GM18499 (cell line): Measurements from ENCODE around the gene PPP6R3.
"Not testable (repeated sequence)": the region's sequence is repeated elsewhere in the genome, so short reads cannot be mapped to it uniquely, and the experiment has no call there.

Experiments used
- ATAC-seq: cut with Tn5 transposase; IDR thresholded peaks from one replicate; pipeline ENCODE4 v1.9.1; 2021; ENCODE audit warnings: moderate number of reproducible peaks; ENCODE audit not compliant: insufficient read depth, unreplicated experiment

Gene PPP6R3

GRCh38 chr11:68523033-68523432 is 62.5 kb downstream of the PPP6R3 start:
- ATAC-seq: no peak

DNA sequence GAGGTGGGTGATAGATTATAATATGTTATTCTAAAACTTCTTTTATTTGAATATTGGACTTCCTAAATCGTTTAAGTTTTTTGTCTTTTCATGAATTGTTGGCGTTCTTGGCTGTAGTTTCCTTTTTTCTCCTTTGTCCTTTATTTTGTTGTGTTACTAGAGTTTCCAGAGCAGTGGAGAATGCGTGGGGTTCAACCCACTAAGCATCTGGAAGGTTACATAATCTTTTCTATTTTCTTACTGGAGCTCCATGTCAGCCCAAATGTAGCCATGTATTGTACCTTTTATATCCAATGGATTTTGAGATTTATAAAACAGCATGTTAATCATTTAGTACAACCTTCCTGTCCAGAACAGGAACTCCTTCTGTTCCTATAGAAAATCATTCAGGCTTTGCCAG is 63.2 kb downstream of the PPP6R3 start:
- ATAC-seq: no peak

GRCh38 chr11:68524213-68524612 is 63.7 kb downstream of the PPP6R3 start:
- no peak for ATAC-seq

DNA sequence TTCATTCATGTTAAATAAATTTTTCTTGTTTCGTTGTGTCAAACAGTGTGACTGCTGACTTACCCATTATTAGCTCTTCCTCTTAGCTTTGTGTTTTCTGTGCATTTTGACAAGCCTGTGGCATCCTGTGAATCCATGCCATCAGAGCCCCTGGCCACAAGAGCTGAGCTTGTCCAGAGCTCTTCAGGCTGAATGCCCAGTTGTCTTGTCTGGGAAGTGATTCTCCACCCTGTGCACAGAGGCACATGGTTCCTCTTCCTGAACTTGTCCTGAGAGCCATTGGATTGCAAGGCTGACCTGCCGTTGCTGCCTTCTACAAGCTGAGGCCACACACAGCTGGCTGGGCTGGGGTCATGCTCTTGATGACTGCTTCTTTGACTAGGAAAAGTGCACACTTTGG is 64.1 kb downstream of the PPP6R3 start:
- no peak for ATAC-seq

GRCh38 chr11:68525336-68525735 is 64.8 kb downstream of the PPP6R3 start:
- ATAC-seq: no peak

- ATAC-seq: no peak
These were observed 65.4 kb downstream of the PPP6R3 start for GRCh38 chr11:68525930-68526329.

DNA sequence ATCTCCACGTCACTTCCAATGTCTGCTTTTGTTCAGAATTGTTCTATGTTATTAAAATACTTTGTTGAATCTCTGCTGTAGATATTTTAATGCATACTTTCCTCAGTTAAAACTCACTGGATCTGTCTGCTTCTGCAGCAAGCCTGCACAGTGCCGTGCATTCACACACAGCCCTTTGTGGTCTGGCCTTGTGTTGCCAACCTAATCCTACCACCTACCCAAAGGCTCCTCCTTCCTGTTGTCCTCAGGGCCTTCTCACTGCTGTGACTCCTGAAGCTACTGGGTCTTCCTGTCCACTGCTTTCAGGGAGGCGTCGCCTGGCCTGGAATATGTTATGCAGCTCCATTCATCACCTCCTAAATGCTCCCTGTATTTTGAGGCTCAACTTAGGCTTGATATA is 67.0 kb downstream of the PPP6R3 start:
- ATAC-seq: no peak

GRCh38 chr11:68528630-68529029 is 68.1 kb downstream of the PPP6R3 start:
- no peak for ATAC-seq

GRCh38 chr11:68531129-68531693 is 70.7 kb downstream of the PPP6R3 start:
- no peak for ATAC-seq

DNA sequence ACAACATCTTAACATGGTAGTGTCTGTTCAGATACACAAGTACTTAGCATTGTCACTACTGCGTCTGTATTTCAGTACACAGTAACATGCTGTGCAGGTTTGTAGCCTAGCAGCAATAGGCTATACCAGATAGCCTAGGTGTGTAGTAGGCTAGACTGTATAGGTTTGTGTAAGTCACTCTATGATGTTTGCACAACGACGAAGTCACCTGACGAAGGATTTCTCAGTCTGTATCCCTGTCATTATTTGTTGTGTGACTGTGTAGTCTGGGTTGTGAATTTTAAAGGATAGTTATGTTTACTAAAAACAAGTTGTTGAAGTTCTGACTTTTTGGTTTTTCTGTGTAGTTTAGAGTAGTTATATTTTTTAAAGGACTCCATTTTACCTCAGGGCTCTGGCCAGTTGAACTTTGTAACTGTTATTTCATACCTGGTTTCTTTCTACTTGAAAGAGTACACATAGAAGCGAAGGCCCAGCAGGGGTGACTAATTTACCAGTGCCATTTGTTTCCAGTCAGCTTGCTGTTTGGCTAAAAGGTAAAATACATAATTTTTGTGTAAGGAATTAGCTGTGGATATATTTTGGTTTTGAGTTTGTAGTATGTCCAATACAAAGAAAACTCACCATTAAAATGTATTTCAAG is 72.3 kb downstream of the PPP6R3 start:
- ATAC-seq: no peak

DNA sequence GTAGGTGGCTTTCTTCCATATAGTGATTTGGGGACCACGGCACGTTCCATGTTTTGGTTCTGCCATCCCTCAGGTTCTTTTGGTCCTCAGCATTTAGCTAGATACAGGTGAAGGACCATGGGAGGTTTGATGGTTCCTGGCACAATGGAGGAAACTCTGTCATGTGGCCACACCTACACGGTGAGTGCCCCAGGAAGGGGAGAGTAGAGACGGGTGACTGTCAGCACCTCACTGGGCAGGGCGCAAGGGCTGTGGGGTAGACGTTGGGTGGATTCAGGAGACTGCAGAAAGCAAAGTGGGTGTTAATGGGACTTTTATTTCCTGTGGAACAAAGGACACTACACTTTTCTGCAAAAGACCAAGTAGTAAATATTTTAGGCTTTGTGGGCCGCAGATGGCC is 73.4 kb downstream of the PPP6R3 start:
- ATAC-seq: no peak

DNA sequence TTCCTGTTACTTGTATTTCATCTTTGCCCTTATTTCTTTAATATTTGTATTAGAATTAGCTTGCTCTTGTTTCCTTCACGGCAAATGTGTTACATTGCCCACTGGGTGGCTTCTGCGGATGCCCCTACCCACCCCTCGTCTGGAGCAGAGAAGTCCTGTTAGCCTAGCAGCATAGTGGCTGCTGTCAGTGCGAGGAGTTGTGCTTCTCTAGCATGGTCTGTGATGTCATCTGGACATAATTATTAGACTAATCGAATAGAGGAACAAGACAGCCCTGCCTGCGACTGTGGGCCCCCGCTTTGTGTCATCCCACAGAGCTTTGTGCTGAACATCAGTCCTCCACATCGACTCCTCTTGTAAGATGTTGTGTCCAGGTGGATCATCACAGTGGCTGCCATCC is 74.5 kb downstream of the PPP6R3 start:
- no peak for ATAC-seq

DNA sequence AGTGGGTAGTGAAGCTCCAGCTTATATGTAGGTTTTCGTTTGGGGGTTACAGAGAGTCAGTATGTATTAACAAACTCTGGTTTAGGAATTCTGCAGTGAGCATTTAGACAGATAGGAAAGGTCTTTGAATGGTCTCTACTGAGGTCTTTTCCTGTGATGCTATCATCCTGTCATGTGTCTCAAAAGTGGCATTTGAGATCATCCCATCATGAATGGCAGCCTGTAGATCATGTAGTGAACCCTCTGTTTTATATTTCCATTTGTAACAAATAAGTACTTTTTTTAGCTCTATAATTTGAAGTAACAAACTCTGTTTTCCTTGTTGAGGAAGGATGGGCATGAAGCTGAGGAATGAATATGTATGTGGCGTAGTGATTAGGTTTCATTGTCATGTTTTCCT is 76.2 kb downstream of the PPP6R3 start:
- no peak for ATAC-seq

GRCh38 chr11:68538025-68538424 is 77.5 kb downstream of the PPP6R3 start:
- no peak for ATAC-seq

- ATAC-seq: no peak
These were observed 78.8 kb downstream of the PPP6R3 start for GRCh38 chr11:68539395-68539794.

GRCh38 chr11:68540504-68540903 is 80.0 kb downstream of the PPP6R3 start:
- ATAC-seq: not testable (repeated sequence)

DNA sequence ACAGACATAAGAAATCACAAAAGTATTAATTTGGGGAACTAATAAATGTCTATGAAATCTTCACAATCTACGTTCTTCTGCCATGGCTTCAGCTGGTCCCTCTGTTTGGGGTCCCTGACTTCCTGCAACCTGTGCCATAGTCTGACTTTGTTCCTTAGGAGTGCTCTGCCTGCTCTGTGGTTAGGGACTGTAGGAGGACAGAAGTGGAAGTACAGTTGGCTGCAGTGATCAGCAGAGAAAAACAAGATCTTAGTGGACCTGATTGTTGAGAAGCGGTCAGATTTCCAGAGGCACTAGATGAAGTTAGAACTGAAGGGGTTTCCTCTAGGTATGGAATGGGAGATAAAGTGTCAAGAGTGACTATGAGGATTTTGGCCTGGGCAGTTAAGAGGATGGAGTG is 80.6 kb downstream of the PPP6R3 start:
- no peak for ATAC-seq

GRCh38 chr11:68541991-68542390 is 81.4 kb downstream of the PPP6R3 start:
- no peak for ATAC-seq

- no peak for ATAC-seq
These were observed 82.1 kb downstream of the PPP6R3 start for GRCh38 chr11:68542617-68543016.

DNA sequence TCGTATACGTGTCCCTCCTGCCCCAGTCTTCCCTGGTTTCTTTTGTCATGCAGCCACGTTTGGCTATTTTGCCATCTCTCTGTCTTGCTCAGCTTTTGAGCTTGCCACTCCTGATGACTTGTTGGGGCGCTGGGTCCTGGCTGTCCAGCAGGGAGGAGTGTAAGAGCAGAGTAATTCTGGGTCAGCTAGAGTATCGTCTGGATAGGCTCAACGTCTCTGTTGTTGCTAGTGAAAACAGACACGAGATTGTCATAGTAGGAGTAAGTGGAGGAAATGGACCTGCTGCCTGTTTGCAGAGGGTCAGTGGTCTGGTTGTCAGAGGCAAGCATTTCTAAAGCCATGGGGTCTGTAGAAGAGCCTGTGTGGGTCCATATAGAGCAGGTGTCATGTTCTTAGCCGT is 83.0 kb downstream of the PPP6R3 start:
- no peak for ATAC-seq

GRCh38 chr11:68545347-68545746 is 84.8 kb downstream of the PPP6R3 start:
- ATAC-seq: no peak

GRCh38 chr11:68545796-68546195 is 85.2 kb downstream of the PPP6R3 start:
- no peak for ATAC-seq
